Activated T-cell treated with anti-CD3 and anti-CD28 coated beads, Interleukin-2, amount 50 U/mL, for 72 hours (primary cell): Measurements from ENCODE around the gene MARCHF11. TPM values are rescaled to one million over a fixed set of nuclear protein-coding genes. Genes with fewer than 3 reads are reported as not detected.

Source experiments
- ATAC-seq, 2 donors: fragments of 150-1000 bp; cut with Tn5 transposase; replicated peaks in 1 of 2; 2 replicates each; pipeline ENCODE4 v1.10.0; 2021; ENCODE audit warnings: moderate library complexity in 2 of 2, mild to moderate bottlenecking in 1 of 2
- DNase-seq, 2 donors: peaks; one replicate each; pipeline ENCODE4 v3.0.0; 2021 to 2022; ENCODE audit warnings: mixed read lengths in 1 of 2
- H3K27ac Mint-ChIP-seq: one replicate; pipeline ENCODE4 v1.8.0; 2022; ENCODE audit warnings: mild to moderate bottlenecking, moderate library complexity, mixed read lengths
- H3K27me3 Mint-ChIP-seq: one replicate; pipeline ENCODE4 v1.8.0; 2022; ENCODE audit warnings: low read depth, mixed read lengths
- H3K36me3 Mint-ChIP-seq, 2 donors: one replicate each; pipeline ENCODE4 v1.8.0; 2022; ENCODE audit warnings: mixed read lengths in 2 of 2, mild to moderate bottlenecking in 1 of 2; ENCODE audit not compliant: insufficient read depth in 2 of 2
- H3K4me1 Mint-ChIP-seq: one replicate; pipeline ENCODE4 v1.8.0; 2022; ENCODE audit warnings: low read depth, mixed read lengths
- H3K4me3 Mint-ChIP-seq, 2 donors: one replicate each; pipeline ENCODE4 v1.8.0; 2022; ENCODE audit warnings: mild to moderate bottlenecking in 2 of 2, mixed read lengths in 2 of 2, moderate library complexity in 2 of 2
- H3K9me3 Mint-ChIP-seq, 2 donors: one replicate each; pipeline ENCODE4 v1.8.0; 2022; ENCODE audit warnings: mixed read lengths in 2 of 2
- total RNA-seq, 2 donors: library from RNA; stranded (reverse); gene quantifications; one replicate each; pipeline ENCODE4 v1.2.3, GENCODE V29; 2022

Gene MARCHF11
- total RNA-seq, 2 donors from 2014 or later, result not detected

DNA sequence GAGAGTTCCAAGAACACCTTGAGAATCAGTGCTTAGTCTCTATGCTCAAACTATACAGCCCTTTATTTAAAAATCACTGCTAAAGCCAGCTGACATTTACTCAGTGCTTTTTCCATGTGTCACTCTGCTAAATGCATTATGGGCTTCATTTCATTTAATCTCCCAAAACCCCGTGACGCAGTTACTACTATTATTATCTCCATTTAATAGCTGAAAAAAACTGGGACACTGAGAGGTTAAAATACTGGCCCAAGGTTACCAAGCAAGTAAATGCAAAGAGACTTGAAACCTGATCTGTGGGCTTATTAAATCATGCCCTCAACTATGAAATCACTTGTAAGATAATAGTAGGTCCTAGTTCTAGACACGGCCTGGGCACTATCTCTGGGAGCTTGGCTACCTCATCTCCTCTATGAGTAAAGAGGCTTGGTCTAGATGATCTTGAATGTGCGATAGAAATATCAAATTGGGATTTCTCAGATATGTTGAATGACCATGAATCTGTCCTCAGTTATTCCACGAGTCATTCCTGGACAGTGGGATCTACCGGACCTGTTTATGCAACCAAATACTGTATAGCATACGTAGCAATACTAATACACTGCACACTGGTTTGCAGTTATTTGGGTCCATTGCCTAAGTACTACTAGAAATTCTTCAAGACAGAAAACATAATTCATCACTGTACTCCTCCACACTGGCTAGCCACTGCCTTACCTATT is 32.3 kb downstream of the MARCHF11 start:
- no peaks in the 10 kb centered on the region for H3K36me3 Mint-ChIP-seq
- H3K4me3 Mint-ChIP-seq, result no peak overlapping the region
- no peaks in the 10 kb centered on the region for H3K4me1 Mint-ChIP-seq
- ATAC-seq, result no peak
- peaks cover 4% of the 10 kb centered on the region in 2 donors for H3K9me3 Mint-ChIP-seq
- no peak overlapping the region for H3K27ac Mint-ChIP-seq
- peaks cover 5% of the 10 kb centered on the region for H3K27me3 Mint-ChIP-seq
- DNase-seq, result no peak

GRCh38 chr5:16144416-16144815 is 35.2 kb downstream of the MARCHF11 start:
- H3K9me3 Mint-ChIP-seq, result peaks cover 0 to 3% of the 10 kb centered on the region in 2 donors
- no peak for DNase-seq
- no peaks in the 10 kb centered on the region for H3K27me3 Mint-ChIP-seq
- H3K36me3 Mint-ChIP-seq, result no peaks in the 10 kb centered on the region
- H3K27ac Mint-ChIP-seq, result no peak overlapping the region
- no peak overlapping the region for H3K4me3 Mint-ChIP-seq
- no peaks in the 10 kb centered on the region for H3K4me1 Mint-ChIP-seq
- no peak for ATAC-seq

- Mint-ChIP-seq H3K36me3 (no peaks in the 10 kb centered on the region), H3K9me3 (peaks cover 2 to 3% of the 10 kb centered on the region in 2 donors), H3K27ac (no peak overlapping the region), H3K4me1 (no peaks in the 10 kb centered on the region), H3K4me3 (no peak overlapping the region), H3K27me3 (no peaks in the 10 kb centered on the region)
- ATAC-seq (no peak), DNase-seq (no peak)
These were observed 36.1 kb downstream of the MARCHF11 start for GRCh38 chr5:16143361-16144049.

DNA sequence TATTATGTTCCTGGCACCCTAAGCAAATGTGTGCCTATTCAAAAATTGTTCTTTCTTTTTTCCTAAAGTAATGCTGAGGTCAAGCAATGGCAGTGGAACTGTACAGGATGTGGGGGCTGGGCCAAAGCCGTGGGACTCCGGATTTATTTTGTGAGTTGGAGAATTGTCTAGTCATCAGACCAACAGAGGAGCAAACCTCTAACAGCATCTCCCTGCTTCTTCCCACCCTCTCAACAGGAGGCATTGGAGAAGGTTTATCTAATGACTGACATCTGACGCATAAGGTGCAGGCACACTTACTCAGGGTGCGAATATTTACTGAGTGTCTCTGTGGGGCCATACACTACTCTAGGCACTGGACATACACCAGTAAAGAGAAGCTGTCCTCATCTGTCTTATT is 38.6 kb downstream of the MARCHF11 start:
- ATAC-seq (no peak), DNase-seq (no peak)
- H3K27ac Mint-ChIP-seq, result no peak overlapping the region
- H3K27me3 Mint-ChIP-seq, result no peaks in the 10 kb centered on the region
- peaks cover 5 to 8% of the 10 kb centered on the region in 2 donors for H3K9me3 Mint-ChIP-seq
- no peak overlapping the region for H3K4me3 Mint-ChIP-seq
- H3K4me1 Mint-ChIP-seq, result no peaks in the 10 kb centered on the region
- peaks cover 0 to 3% of the 10 kb centered on the region in 2 donors for H3K36me3 Mint-ChIP-seq

DNA sequence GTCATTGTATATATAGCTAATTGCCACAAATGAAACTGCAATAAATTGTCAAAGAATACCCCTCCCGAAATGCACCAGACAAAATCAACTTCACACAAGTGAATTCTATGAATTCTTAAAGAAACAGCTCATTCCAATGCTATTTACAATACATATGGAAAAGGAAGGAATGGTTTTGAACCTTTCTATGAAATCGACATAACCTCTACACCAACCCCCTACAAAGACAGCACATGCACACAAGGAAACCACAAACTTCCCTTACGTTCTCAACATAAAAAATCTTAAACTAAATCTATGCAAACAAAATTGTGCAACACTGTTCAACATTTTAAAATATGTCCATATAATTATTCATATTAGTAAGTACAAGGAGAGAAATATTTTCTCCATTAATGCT is 39.2 kb downstream of the MARCHF11 start:
- Mint-ChIP-seq H3K36me3 (peaks cover 0 to 3% of the 10 kb centered on the region in 2 donors), H3K9me3 (peaks cover 5 to 8% of the 10 kb centered on the region in 2 donors)

DNA sequence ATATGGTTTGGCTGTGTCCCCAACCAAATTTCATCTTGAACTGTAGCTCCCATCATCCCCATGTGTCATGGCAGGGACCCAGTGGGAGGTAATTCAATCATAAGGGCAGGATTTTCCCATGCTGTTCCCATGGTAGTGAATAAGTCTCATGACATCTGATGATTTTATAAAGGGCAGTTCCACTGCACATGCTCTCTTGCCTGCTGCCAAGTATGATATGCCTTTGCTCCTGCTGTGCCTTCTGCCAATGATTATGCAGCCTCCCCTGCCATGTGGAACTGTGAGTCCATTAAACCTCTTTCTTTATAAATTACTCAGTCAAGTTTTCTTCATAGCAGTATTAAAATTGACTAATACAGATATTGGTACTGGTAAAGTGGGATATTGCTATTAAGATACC is 42.4 kb downstream of the MARCHF11 start:
- no peak for ATAC-seq
- Mint-ChIP-seq H3K27me3 (no peaks in the 10 kb centered on the region), H3K4me3 (no peak overlapping the region), H3K4me1 (no peaks in the 10 kb centered on the region), H3K36me3 (peaks cover 0 to 3% of the 10 kb centered on the region in 2 donors), H3K9me3 (peaks cover 5 to 8% of the 10 kb centered on the region in 2 donors), H3K27ac (no peak overlapping the region)
- DNase-seq, result no peak

More for the DNA sequence above, 39.2 kb downstream of the MARCHF11 start:
- DNase-seq (no peak), ATAC-seq (no peak)
- Mint-ChIP-seq H3K4me1 (no peaks in the 10 kb centered on the region), H3K27ac (no peak overlapping the region), H3K4me3 (no peak overlapping the region), H3K27me3 (no peaks in the 10 kb centered on the region)

DNA sequence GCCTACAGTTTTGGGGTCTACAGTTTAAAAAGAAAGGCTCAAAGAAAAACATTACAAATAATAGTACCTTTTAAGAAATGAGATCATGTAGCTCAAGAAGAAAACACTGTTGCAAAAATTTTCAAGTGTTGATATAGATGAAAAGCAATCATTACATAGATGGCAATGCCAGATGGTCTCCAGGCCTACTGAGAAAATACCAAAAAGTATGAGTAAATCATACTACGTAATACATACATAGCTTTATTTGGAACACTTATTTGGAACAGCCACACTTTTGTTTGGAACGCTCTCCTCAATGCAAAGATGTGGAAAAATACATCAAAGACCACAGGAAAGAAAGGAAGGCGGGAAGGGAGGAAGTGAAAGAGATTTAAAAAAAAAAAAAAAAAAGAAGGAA is 44.1 kb downstream of the MARCHF11 start:
- Mint-ChIP-seq H3K27me3 (no peaks in the 10 kb centered on the region), H3K4me1 (no peaks in the 10 kb centered on the region), H3K4me3 (no peak overlapping the region), H3K27ac (no peak overlapping the region), H3K36me3 (peaks cover 0 to 3% of the 10 kb centered on the region in 2 donors), H3K9me3 (peaks cover 5 to 8% of the 10 kb centered on the region in 2 donors)
- no peak for ATAC-seq
- DNase-seq, result no peak

- no peaks in the 10 kb centered on the region for H3K27me3 Mint-ChIP-seq
- DNase-seq (no peak), ATAC-seq (no peak)
- H3K36me3 Mint-ChIP-seq, result peaks cover 0 to 3% of the 10 kb centered on the region in 2 donors
- H3K4me3 Mint-ChIP-seq, result no peak overlapping the region
- no peak overlapping the region for H3K27ac Mint-ChIP-seq
- no peaks in the 10 kb centered on the region for H3K4me1 Mint-ChIP-seq
- H3K9me3 Mint-ChIP-seq, result peaks cover 3 to 8% of the 10 kb centered on the region in 2 donors
These were observed 44.6 kb downstream of the MARCHF11 start for GRCh38 chr5:16135003-16135402.

DNA sequence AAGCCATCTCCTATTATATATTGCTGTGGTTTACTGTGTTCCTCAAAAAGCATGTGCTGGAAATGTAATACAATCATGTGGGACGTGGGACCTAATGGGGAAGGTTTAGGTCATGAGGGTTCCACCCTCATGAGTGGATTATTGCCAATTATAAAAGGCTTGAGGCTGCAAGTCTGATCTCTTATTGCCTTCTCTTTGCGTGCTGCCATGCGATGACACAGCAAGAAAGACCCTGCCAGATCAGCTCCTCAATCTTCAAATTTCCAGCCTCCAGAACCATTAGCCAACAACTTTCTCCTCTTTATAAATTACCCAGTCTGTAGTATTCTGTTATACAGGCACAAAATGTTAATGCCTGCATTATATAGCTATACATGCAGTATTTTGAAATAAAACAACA is 45.4 kb downstream of the MARCHF11 start:
- H3K27me3 Mint-ChIP-seq, result no peaks in the 10 kb centered on the region
- H3K27ac Mint-ChIP-seq, result no peak overlapping the region
- peaks cover 0 to 3% of the 10 kb centered on the region in 2 donors for H3K36me3 Mint-ChIP-seq

GRCh38 chr5:16131878-16132277 is 47.7 kb downstream of the MARCHF11 start:
- Mint-ChIP-seq H3K4me3 (no peak overlapping the region), H3K27ac (no peak overlapping the region), H3K9me3 (peaks cover 0 to 4% of the 10 kb centered on the region in 2 donors), H3K4me1 (no peaks in the 10 kb centered on the region), H3K27me3 (no peaks in the 10 kb centered on the region), H3K36me3 (no peaks in the 10 kb centered on the region)
- ATAC-seq, result no peak
- no peak for DNase-seq

More for the DNA sequence above, 45.4 kb downstream of the MARCHF11 start:
- Mint-ChIP-seq H3K4me1 (no peaks in the 10 kb centered on the region), H3K9me3 (peaks cover 3 to 8% of the 10 kb centered on the region in 2 donors), H3K4me3 (no peak overlapping the region)
- DNase-seq, result no peak
- no peak for ATAC-seq

- ATAC-seq (no peak), DNase-seq (no peak)
- no peaks in the 10 kb centered on the region for H3K36me3 Mint-ChIP-seq
- H3K27ac Mint-ChIP-seq, result no peak overlapping the region
- H3K9me3 Mint-ChIP-seq, result peaks cover 2 to 6% of the 10 kb centered on the region in 2 donors
- H3K4me3 Mint-ChIP-seq, result no peak overlapping the region
- no peaks in the 10 kb centered on the region for H3K27me3 Mint-ChIP-seq
- no peaks in the 10 kb centered on the region for H3K4me1 Mint-ChIP-seq
These were observed 50.6 kb downstream of the MARCHF11 start for GRCh38 chr5:16128944-16129343.

DNA sequence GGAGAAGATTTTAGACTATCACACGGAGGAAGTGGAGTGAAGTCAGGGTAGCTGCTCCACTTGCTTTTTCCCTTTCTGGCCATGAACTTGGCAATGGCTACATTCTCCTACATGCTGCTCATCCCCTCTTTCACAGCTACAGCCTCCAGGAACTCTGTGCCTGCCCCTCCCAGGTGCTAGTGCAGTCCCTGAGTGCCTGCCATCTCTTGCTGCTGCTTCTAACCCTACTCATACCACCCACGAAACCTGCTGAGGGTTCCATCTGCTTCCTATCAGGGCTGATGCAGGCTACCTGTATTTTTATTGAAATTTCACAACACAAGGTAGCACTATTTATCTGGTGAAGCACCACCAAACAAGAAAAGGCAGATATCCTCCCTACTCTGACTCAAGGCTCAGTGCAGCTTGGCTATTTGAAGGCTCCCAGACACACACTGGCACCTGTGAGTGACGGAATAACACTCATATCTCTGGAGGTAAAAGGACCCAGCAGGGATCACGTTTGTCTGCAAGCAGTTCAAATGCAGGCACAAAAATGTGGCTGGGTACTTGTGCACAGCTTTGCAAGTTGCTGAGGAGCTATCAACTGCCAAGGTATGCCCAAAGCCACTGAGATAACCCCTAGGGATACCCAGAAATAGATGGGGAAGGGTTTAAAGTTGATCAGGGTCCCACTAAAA is 51.6 kb downstream of the MARCHF11 start:
- Mint-ChIP-seq H3K4me3 (no peak overlapping the region), H3K27ac (no peak overlapping the region), H3K4me1 (no peaks in the 10 kb centered on the region), H3K27me3 (no peaks in the 10 kb centered on the region), H3K9me3 (peaks cover 3 to 8% of the 10 kb centered on the region in 2 donors), H3K36me3 (no peaks in the 10 kb centered on the region)
- DNase-seq (no peak), ATAC-seq (no peak)

GRCh38 chr5:16120579-16120978 is 59.0 kb downstream of the MARCHF11 start:
- H3K27ac Mint-ChIP-seq, result no peak overlapping the region
- H3K36me3 Mint-ChIP-seq, result no peaks in the 10 kb centered on the region
- H3K27me3 Mint-ChIP-seq, result no peaks in the 10 kb centered on the region
- no peak overlapping the region for H3K4me3 Mint-ChIP-seq
- DNase-seq (no peak), ATAC-seq (no peak)
- H3K9me3 Mint-ChIP-seq, result peaks cover 8 to 9% of the 10 kb centered on the region in 2 donors
- H3K4me1 Mint-ChIP-seq, result no peaks in the 10 kb centered on the region
